ENCODE results near the gene TRNP1.
A peak's percentile ranks its signal among the peaks of the same experiment; 100 is the strongest.
"Not testable (repeated sequence)": the region's sequence is repeated elsewhere in the genome, so short reads cannot be mapped to it uniquely, and the experiment has no call there.

Gene TRNP1, protein sequence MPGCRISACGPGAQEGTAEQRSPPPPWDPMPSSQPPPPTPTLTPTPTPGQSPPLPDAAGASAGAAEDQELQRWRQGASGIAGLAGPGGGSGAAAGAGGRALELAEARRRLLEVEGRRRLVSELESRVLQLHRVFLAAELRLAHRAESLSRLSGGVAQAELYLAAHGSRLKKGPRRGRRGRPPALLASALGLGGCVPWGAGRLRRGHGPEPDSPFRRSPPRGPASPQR

DNA sequence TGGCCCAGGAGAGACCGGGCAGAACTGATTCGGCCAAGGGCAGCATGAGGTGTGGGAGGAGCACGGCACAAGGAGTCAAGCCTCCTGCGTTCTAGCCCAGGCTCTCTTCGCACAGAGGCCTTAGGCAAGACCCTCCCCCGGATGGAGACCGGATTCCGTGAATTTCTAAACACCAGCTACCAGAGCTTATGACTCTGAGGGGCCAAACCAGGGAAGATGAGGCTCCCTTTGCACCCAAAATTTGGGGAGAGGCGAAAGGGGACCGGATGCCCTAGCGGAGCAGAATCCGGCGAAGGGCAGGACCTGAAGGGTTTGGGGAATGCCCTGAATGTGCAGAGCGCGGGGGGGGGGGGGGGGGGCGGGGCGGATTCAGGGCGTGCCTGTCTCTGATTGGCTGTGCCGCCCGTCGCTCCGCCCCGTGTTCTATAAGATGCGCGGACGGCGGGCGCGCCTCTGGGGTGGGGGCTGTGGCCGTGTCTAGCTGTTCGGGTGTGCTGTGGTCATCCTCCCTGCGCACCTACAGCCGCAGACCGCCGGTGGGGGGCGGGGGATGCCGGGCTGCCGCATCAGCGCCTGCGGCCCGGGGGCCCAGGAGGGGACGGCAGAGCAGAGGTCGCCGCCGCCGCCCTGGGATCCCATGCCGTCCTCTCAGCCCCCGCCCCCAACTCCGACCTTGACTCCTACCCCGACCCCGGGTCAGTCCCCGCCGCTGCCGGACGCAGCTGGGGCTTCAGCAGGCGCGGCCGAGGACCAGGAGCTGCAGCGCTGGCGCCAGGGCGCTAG, at the start of gene TRNP1:
Gene TRNP1, plus strand, starts transcription at position 456 of the 783 bp plus-strand sequence. Its CDS starts 95 bp downstream, at position 551.
- Histone ChIP-seq H3K4me3 (ENCODE audit: low read length) (peak within 1 kb of the TSS; percentile 53), H2AFZ (ENCODE audit: low read depth, low read length) (peak within 1 kb of the TSS; percentile 63), H3K4me1 (ENCODE audit: insufficient read depth, low read length) (peaks cover 13% of the 10 kb centered on the region), H3K27me3 (ENCODE audit: insufficient read depth, low read length) (peaks cover 24% of the 10 kb centered on the region), H3K36me3 (ENCODE audit: insufficient read depth, low read length) (no peaks in the 10 kb centered on the region), H3K9me3 (ENCODE audit: low read length) (no peaks in the 10 kb centered on the region)

DNA sequence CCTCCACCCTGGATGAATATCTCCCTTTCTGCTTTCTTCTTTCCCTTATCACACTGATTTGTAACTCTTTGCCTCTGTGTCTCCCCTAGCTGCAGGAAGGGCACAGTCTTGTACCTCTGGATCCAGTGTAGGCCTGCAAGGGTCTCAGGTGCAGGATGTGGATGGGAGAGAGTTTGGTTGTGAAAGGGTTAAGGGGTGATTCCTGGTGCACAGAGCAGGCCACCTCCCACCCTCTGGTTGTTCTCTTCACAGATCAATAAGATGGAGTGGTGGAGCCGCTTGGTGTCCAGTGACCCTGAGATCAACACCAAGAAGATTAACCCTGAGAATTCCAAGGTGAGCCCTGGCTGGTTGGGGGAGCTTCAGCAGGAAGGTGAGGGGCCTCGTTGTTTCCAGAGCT, 48.4 kb upstream of the TRNP1 start:
- Histone ChIP-seq H2AFZ (ENCODE audit: low read depth, low read length) (no peak overlapping the region), H3K4me1 (ENCODE audit: insufficient read depth, low read length) (no peaks in the 10 kb centered on the region), H3K9me3 (ENCODE audit: low read length) (no peaks in the 10 kb centered on the region), H3K36me3 (ENCODE audit: insufficient read depth, low read length) (peaks cover 56% of the 10 kb centered on the region), H3K27me3 (ENCODE audit: insufficient read depth, low read length) (no peaks in the 10 kb centered on the region), H3K4me3 (ENCODE audit: low read length) (no peak overlapping the region)

DNA sequence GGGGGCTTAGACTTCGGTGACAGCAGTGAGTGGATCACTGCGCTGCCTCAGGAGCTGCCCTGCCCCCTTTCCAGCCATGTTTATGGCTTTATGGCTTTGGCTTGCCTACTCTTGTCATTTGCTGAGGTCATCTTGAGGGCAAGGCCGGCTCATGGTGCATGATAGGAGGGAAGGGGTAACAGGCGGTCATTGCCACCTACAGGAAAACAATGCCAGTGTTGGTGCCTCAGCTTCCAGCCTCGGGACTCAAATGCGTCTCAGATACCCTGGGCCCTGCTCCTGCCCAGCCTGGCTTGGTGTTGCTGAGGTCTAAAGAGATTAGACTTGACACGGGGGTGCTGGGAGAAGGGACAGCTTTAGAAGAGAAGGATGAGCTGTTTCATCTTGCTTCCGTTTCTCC, 47.8 kb upstream of the TRNP1 start:
- no peak overlapping the region for H3K4me3 ChIP-seq (ENCODE audit: low read length)
- no peaks in the 10 kb centered on the region for H3K4me1 ChIP-seq (ENCODE audit: insufficient read depth, low read length)
- H3K36me3 ChIP-seq (ENCODE audit: insufficient read depth, low read length), result peaks cover 56% of the 10 kb centered on the region
- H2AFZ ChIP-seq (ENCODE audit: low read depth, low read length), result no peak overlapping the region
- H3K9me3 ChIP-seq (ENCODE audit: low read length), result no peaks in the 10 kb centered on the region
- no peaks in the 10 kb centered on the region for H3K27me3 ChIP-seq (ENCODE audit: insufficient read depth, low read length)

DNA sequence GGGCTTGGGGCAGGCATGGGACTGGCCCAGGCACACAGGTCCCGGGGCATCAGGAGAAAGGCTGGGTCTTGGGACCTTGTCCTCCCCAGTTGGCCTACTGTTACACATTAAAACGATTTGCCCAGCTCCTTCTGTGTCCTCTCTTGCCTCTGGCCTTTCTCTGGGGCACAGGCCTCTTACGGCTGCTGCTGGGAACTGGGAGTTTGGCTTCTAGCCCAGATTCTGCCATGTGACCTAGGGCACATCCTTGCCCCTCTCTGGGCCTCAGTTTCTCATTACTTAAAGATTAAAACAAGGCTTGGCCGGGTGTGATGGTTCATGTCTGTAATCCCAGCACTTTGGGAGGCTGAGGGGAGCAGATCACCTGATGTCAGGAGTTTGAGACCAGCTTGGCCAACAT, 47.2 kb upstream of the TRNP1 start:
- Histone ChIP-seq H2AFZ (ENCODE audit: low read depth, low read length) (no peak overlapping the region), H3K36me3 (ENCODE audit: insufficient read depth, low read length) (peaks cover 54% of the 10 kb centered on the region), H3K4me3 (ENCODE audit: low read length) (no peak overlapping the region), H3K27me3 (ENCODE audit: insufficient read depth, low read length) (no peaks in the 10 kb centered on the region), H3K4me1 (ENCODE audit: insufficient read depth, low read length) (no peaks in the 10 kb centered on the region), H3K9me3 (ENCODE audit: low read length) (no peaks in the 10 kb centered on the region)

DNA sequence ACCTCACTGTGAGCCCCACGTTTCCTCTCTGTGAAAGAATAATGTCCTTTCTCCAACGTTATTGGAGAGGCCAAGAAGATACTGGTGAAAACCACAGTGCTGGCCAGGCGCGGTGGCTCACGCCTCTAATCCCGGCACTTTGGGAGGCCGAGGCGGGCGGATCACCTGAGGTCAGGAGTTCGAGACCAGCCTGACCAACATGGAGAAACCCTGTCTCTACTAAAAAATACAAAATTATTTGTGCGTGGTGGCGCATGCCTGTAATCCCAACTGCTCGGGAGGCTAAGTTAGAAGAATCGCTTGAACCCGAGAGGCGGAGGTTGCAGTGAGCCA, 44.8 kb upstream of the TRNP1 start:
- not testable (repeated sequence) for H3K4me3 ChIP-seq (ENCODE audit: low read length); H3K4me1 ChIP-seq (ENCODE audit: insufficient read depth, low read length); H3K9me3 ChIP-seq (ENCODE audit: low read length); H2AFZ ChIP-seq (ENCODE audit: low read depth, low read length); H3K27me3 ChIP-seq (ENCODE audit: insufficient read depth, low read length)
- H3K36me3 ChIP-seq (ENCODE audit: insufficient read depth, low read length), result peaks cover 31% of the 10 kb centered on the region

DNA sequence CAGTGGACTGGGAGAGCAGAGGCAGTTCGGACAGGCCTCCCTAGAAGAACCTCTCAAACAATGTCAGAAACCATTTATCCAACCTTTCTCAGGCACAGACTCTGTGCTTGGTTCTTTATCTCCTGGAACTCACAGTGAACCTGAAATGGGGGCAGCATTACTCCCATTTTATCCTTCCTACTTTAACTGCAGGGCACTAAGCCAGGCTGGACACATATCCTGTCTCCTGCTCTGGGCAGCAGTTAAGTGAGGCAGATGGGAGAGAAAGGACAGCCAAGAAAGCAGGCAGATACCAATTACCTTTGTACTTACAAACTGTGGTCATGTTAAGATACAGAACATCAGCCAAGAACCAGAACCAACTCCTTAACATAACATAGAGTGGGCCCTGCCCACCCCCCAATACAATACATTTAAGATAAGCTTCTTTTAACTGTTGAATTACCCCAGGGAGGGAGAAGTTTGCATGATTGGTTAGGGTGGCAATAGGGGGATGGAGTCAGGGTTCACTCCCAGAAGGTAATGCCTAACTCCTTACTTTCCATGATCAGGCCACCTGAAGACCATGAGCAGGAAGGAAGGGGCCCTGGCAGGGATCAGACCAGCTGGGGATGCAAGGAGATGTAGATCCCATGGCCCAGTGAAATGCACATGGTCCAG, 44.1 kb upstream of the TRNP1 start:
- H3K27me3 ChIP-seq (ENCODE audit: insufficient read depth, low read length), result no peaks in the 10 kb centered on the region
- no peaks in the 10 kb centered on the region for H3K9me3 ChIP-seq (ENCODE audit: low read length)
- peaks cover 26% of the 10 kb centered on the region for H3K36me3 ChIP-seq (ENCODE audit: insufficient read depth, low read length)
- no peak overlapping the region for H2AFZ ChIP-seq (ENCODE audit: low read depth, low read length)
- no peaks in the 10 kb centered on the region for H3K4me1 ChIP-seq (ENCODE audit: insufficient read depth, low read length)
- H3K4me3 ChIP-seq (ENCODE audit: low read length), result no peak overlapping the region

DNA sequence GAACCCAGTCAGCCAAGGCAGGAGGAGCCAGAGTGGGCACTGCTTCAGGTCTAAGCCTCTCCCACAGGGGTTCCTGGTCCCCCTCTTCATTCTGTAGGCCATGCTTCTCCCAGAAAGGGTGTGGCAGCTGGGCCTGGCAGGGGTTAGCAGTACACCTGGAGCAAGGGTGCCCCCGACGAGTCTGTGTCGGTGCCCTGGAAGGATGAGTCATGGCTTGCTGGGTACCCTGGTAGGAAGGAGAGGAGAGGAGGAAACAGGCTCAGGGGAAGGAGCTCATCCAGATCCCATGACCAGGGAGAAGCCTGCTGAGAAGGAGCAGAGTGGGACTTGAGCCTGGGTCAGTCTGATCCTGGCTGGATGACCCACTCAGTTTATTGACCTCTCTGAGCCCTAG, 43.6 kb upstream of the TRNP1 start:
- peaks cover 22% of the 10 kb centered on the region for H3K36me3 ChIP-seq (ENCODE audit: insufficient read depth, low read length)
- no peaks in the 10 kb centered on the region for H3K27me3 ChIP-seq (ENCODE audit: insufficient read depth, low read length)
- H3K4me1 ChIP-seq (ENCODE audit: insufficient read depth, low read length), result no peaks in the 10 kb centered on the region
- no peak overlapping the region for H3K4me3 ChIP-seq (ENCODE audit: low read length)
- H3K9me3 ChIP-seq (ENCODE audit: low read length), result no peaks in the 10 kb centered on the region
- no peak overlapping the region for H2AFZ ChIP-seq (ENCODE audit: low read depth, low read length)

DNA sequence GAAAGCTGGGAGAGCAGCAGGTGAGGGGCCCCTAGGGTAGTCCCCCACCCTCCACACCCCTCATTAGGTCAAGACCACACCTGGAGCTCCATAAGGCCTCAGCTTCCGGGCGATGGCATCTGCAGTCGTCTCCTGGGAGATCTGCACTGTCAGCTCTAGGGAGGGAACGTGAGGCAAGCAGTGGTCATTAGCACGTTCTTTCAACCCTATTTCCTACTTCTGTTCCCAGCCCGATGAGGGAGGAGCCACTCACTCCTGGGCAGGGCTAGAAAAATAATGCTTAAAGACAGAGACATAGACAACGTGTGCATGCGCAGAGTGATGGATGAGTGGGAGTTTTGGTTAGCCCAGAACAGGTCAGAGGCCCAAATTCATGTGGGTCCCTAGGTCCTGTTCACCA, 42.9 kb upstream of the TRNP1 start:
- Histone ChIP-seq H3K4me1 (ENCODE audit: insufficient read depth, low read length) (no peaks in the 10 kb centered on the region), H3K4me3 (ENCODE audit: low read length) (no peak overlapping the region), H3K36me3 (ENCODE audit: insufficient read depth, low read length) (peaks cover 15% of the 10 kb centered on the region), H3K27me3 (ENCODE audit: insufficient read depth, low read length) (no peaks in the 10 kb centered on the region), H2AFZ (ENCODE audit: low read depth, low read length) (no peak overlapping the region), H3K9me3 (ENCODE audit: low read length) (no peaks in the 10 kb centered on the region)

DNA sequence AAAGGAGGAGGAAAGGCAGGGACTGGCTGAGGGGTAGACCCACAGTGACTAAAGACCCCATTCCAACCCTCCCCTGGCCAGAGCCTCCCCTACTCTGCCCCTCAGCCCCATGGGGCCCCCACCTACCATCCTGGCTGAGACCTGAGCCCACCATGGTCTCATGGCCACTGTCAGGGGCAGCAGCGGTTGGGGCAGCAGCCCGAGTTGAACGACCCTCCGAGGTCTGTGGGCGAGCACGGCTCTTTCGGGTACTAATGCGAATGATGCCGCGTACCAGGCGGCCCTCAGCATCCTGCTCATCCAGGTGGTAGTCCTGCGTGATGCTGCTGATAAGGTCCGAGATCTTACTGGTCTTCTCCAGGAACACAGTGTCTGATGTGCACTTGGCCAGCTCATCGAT, 42.3 kb upstream of the TRNP1 start:
- Histone ChIP-seq H2AFZ (ENCODE audit: low read depth, low read length) (no peak overlapping the region), H3K9me3 (ENCODE audit: low read length) (no peaks in the 10 kb centered on the region), H3K27me3 (ENCODE audit: insufficient read depth, low read length) (peaks cover 5% of the 10 kb centered on the region), H3K36me3 (ENCODE audit: insufficient read depth, low read length) (peaks cover 9% of the 10 kb centered on the region), H3K4me3 (ENCODE audit: low read length) (no peak overlapping the region), H3K4me1 (ENCODE audit: insufficient read depth, low read length) (no peaks in the 10 kb centered on the region)

DNA sequence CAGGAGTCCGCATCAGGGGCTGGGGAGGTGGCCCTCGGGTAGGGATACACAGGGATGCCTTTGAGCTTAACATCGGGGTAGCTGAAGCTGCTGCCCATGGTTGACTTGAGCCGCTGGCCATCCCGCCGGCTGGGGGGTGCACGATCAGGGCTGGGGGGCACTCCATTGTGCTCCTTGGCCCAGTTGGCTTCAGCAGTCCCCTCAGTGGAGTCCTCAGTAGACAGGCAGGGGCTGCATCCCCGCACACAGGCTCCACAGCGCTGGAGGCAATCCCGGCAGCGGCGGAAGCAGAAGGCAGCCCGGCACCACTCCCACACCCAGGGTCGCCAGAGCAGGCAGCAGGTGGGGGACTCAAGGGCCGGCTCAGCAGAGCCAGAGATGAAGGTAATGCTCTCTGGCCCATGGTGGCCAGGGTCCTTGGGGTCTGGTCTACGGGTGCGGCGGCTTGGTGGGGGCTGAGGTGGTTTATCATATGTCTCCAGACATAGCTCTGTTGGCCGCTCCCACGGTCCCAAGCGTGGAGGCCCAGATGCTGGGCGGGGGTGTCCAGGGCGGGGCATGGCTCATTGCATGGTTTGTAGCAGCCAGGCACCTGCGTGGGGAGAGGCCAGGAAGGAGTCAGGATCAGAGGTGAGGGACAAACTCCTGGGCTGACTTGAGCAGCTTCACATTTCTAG, 41.5 kb upstream of the TRNP1 start:
- peaks cover 11% of the 10 kb centered on the region for H3K27me3 ChIP-seq (ENCODE audit: insufficient read depth, low read length)

DNA sequence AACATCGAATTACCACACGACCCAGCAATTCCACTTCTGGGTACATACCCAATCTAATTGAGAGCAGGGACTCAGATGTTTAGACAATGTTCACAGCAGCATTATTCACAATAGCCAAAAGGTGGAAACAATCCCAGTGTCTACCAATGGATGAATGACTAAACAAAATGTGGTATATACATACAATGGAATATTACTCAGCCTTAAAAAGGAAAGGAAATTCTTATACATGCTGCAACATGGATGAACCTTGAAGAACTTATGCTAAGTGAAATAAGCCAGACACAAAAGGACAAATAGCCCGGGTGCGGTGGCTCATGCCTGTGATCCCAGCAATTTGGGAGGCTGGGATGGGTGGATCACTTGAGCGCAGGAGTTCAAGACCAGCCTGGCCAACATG, 40.1 kb upstream of the TRNP1 start:
- Histone ChIP-seq H2AFZ (ENCODE audit: low read depth, low read length) (no peak overlapping the region), H3K4me3 (ENCODE audit: low read length) (no peak overlapping the region), H3K36me3 (ENCODE audit: insufficient read depth, low read length) (no peaks in the 10 kb centered on the region), H3K4me1 (ENCODE audit: insufficient read depth, low read length) (no peaks in the 10 kb centered on the region), H3K9me3 (ENCODE audit: low read length) (no peaks in the 10 kb centered on the region), H3K27me3 (ENCODE audit: insufficient read depth, low read length) (peaks cover 21% of the 10 kb centered on the region)

More for the DNA sequence above, 41.5 kb upstream of the TRNP1 start:
- Histone ChIP-seq H2AFZ (ENCODE audit: low read depth, low read length) (no peak overlapping the region), H3K4me1 (ENCODE audit: insufficient read depth, low read length) (no peaks in the 10 kb centered on the region), H3K36me3 (ENCODE audit: insufficient read depth, low read length) (peaks cover 3% of the 10 kb centered on the region), H3K4me3 (ENCODE audit: low read length) (no peak overlapping the region), H3K9me3 (ENCODE audit: low read length) (no peaks in the 10 kb centered on the region)

DNA sequence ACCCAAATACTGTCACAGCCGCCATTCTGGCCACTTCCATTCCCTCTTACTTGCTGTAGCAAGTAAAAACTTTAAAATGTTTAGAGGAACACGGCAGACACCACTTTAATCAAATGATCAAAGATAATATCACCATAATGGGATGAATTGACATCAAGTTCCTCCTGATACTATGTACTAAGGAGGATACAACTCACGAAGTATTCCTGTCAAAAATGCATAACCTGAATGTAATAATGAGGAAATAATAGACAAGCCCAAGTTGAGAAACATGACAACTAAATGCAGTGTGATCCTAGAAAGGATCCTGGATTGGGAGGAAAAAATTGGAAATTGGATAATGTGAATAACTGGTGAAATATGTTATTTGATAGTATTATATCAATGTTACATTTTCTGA, 37.2 kb upstream of the TRNP1 start:
- Histone ChIP-seq H3K36me3 (ENCODE audit: insufficient read depth, low read length) (no peaks in the 10 kb centered on the region), H2AFZ (ENCODE audit: low read depth, low read length) (no peak overlapping the region)

DNA sequence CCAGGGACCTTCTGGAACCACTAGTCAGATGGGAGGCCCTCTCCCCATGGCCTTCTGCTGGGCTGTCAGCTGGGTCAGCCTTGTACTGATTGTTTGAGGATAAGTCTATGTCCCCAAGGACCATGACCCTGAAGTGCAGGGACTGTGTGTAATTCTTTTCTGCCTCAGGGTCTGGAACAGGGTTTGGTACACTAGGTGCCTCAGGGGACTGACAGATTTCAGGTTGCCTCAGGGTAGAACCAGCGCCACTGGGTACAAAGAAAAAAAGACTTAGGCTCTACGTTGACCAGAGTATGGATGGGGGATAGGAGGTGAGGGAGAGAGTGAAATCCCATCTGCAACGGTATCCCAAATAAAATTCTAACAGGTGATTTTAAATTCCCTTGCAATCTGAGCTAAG, 36.2 kb upstream of the TRNP1 start:
- Histone ChIP-seq H3K4me3 (ENCODE audit: low read length) (no peak overlapping the region), H3K4me1 (ENCODE audit: insufficient read depth, low read length) (peaks cover 3% of the 10 kb centered on the region), H3K36me3 (ENCODE audit: insufficient read depth, low read length) (no peaks in the 10 kb centered on the region), H3K9me3 (ENCODE audit: low read length) (no peaks in the 10 kb centered on the region), H2AFZ (ENCODE audit: low read depth, low read length) (no peak overlapping the region), H3K27me3 (ENCODE audit: insufficient read depth, low read length) (peaks cover 60% of the 10 kb centered on the region)

More for the DNA sequence above, 37.2 kb upstream of the TRNP1 start:
- H3K4me1 ChIP-seq (ENCODE audit: insufficient read depth, low read length), result peaks cover 3% of the 10 kb centered on the region
- no peak overlapping the region for H3K4me3 ChIP-seq (ENCODE audit: low read length)
- no peaks in the 10 kb centered on the region for H3K9me3 ChIP-seq (ENCODE audit: low read length)
- H3K27me3 ChIP-seq (ENCODE audit: insufficient read depth, low read length), result peaks cover 50% of the 10 kb centered on the region

Measured in neuron (in vitro differentiated cells).